SK-N-SH (cell line): Measurements from ENCODE around the gene PGS1. TPM values are rescaled to one million over a fixed set of nuclear protein-coding genes. Genes with fewer than 3 reads are reported as not detected.

Source experiments
- CTCF ChIA-PET: fragments of 300-600, 350-600 bp; formaldehyde crosslinking; extraction: SDS; loops from one replicate; lab custom pipeline; 2021; lab: Yijun Ruan, JAX
- POLR2A ChIA-PET: fragments of 350-600 bp; sonication (Branson Sonifier 250); formaldehyde crosslinking; extraction: SDS; loops from one replicate; lab custom pipeline; 2020; ENCODE audit warnings: antibody characterized with exemption, inconsistent platforms; lab: Yijun Ruan, JAX
- DNase-seq: peaks from one replicate; pipeline ENCODE4 v3.0.0; 2012
- H2AFZ ChIP-seq: fragments of 200-600 bp; sonication (generic); 2 replicates; pipeline ENCODE4 v1.8.1; 2016; ENCODE audit warnings: antibody characterized with exemption, mild to moderate bottlenecking, low read depth
- H3F3A ChIP-seq: fragments of 200-600 bp; sonication (generic); replicated peaks from 2 replicates; pipeline ENCODE3; 2016; ENCODE audit warnings: antibody characterized with exemption, mild to moderate bottlenecking; ENCODE audit not compliant: insufficient read depth
- H3K27ac ChIP-seq, 2 experiments: fragments of 200-500 bp in 1 of 2; fragments of 200-600 bp in 1 of 2; sonication (Bioruptor generic) in 1 of 2; sonication (generic), shearing (Covaris generic) in 1 of 2; 2 replicates each; pipeline versions ENCODE4 v1.5.1 to v1.6.1; 2014 to 2016; ENCODE audit warnings: low read depth in 2 of 2, inconsistent platforms in 1 of 2, low read length in 1 of 2, mild to moderate bottlenecking in 1 of 2, mixed read lengths in 1 of 2
- H3K27me3 ChIP-seq: fragments of 200-600 bp; sonication (generic), shearing (Covaris generic); 2 replicates; pipeline ENCODE4 v1.6.1; 2016; ENCODE audit warnings: mixed run types; ENCODE audit not compliant: insufficient read depth
- H3K36me3 ChIP-seq, 2 experiments: fragments of 200-500 bp in 1 of 2; fragments of 200-600 bp in 1 of 2; sonication (Bioruptor generic) in 1 of 2; sonication (generic) in 1 of 2; replicated peaks in 1 of 2; 2 replicates each; pipeline versions ENCODE3 to v1.5.1; 2014 to 2016; ENCODE audit warnings: low read length in 1 of 2, mild to moderate bottlenecking in 1 of 2; ENCODE audit not compliant: insufficient read depth in 2 of 2, control insufficient read depth in 1 of 2
- H3K4me1 ChIP-seq, 2 experiments: fragments of 200-500 bp in 1 of 2; fragments of 200-600 bp in 1 of 2; sonication (Bioruptor generic) in 1 of 2; sonication (generic), shearing (Covaris generic) in 1 of 2; 2 replicates each; pipeline versions ENCODE4 v1.5.1 to v1.6.1; 2014 to 2016; ENCODE audit warnings: low read depth in 1 of 2, low read length in 1 of 2, mixed run types in 1 of 2; ENCODE audit not compliant: insufficient read depth in 2 of 2, control insufficient read depth in 1 of 2
- H3K4me2 ChIP-seq: fragments of 200-600 bp; sonication (generic), shearing (Covaris generic); 2 replicates; pipeline ENCODE4 v1.6.1; 2017; ENCODE audit warnings: mixed run types
- H3K4me3 ChIP-seq, 2 experiments: fragments of 200-500 bp in 1 of 2; fragments of 200-600 bp in 1 of 2; sonication (Bioruptor generic) in 1 of 2; sonication (generic), shearing (Covaris generic) in 1 of 2; 2 replicates each; pipeline versions ENCODE4 v1.5.1 to v1.8.1; 2014 to 2016; ENCODE audit warnings: low read depth in 2 of 2, inconsistent platforms in 1 of 2, low read length in 1 of 2, mild to moderate bottlenecking in 1 of 2, mixed read lengths in 1 of 2, moderate library complexity in 1 of 2
- H3K79me2 ChIP-seq: fragments of 200-600 bp; sonication (generic); 2 replicates; pipeline ENCODE4 v1.8.1; 2017; ENCODE audit warnings: mild to moderate bottlenecking; ENCODE audit not compliant: insufficient read depth
- H3K9ac ChIP-seq: fragments of 200-600 bp; sonication (generic); 2 replicates; pipeline ENCODE4 v1.6.1; 2017; ENCODE audit warnings: mixed run types
- H3K9me2 ChIP-seq: fragments of 200-600 bp; sonication (generic); 2 replicates; pipeline ENCODE4 v1.6.1; 2017; ENCODE audit warnings: mixed run types
- H3K9me3 ChIP-seq: fragments of 200-600 bp; sonication (generic); 2 replicates; pipeline ENCODE4 v1.6.1; 2017; ENCODE audit warnings: mixed run types, mild to moderate bottlenecking, moderate library complexity
- H4K20me1 ChIP-seq: fragments of 200-600 bp; sonication (generic); 2 replicates; pipeline ENCODE4 v1.6.1; 2017; ENCODE audit warnings: mild to moderate bottlenecking, mixed run types; ENCODE audit not compliant: insufficient read depth
- ELF1 ChIP-seq: IDR thresholded peaks from 2 replicates; pipeline ENCODE4 v1.4.0; 2012
- EP300 ChIP-seq, 2 experiments: IDR thresholded peaks; 2 replicates each; pipeline versions ENCODE4 v1.4.0 to v1.6.1; 2012; ENCODE audit warnings: borderline replicate concordance in 1 of 2, low read depth in 1 of 2, low read length in 1 of 2
- FOSL2 ChIP-seq: IDR thresholded peaks from 2 replicates; pipeline ENCODE4 v1.4.0; 2012; ENCODE audit warnings: low read depth, mild to moderate bottlenecking, moderate library complexity, borderline replicate concordance
- FOXM1 ChIP-seq: IDR thresholded peaks from 2 replicates; pipeline ENCODE4 v1.4.0; 2012; ENCODE audit warnings: low read depth, mild to moderate bottlenecking
- GABPA ChIP-seq: IDR thresholded peaks from 2 replicates; pipeline ENCODE4 v1.4.0; 2012; ENCODE audit warnings: low read depth, mild to moderate bottlenecking
- GATA2 ChIP-seq: sonication (generic); formaldehyde crosslinking; IDR thresholded peaks from 2 replicates; pipeline ENCODE4 v1.5.0; 2020; ENCODE audit warnings: mild to moderate bottlenecking, missing genetic modification reagents
- JUND ChIP-seq: IDR thresholded peaks from 2 replicates; pipeline ENCODE4 v1.4.0; 2012
- NFIC ChIP-seq: IDR thresholded peaks from 2 replicates; pipeline ENCODE4 v1.4.0; 2012; ENCODE audit warnings: borderline replicate concordance
- NRF1 ChIP-seq: IDR thresholded peaks from 2 replicates; pipeline ENCODE4 v1.6.1; 2012; ENCODE audit warnings: low read depth, mild to moderate bottlenecking, low read length
- RAD21 ChIP-seq: IDR thresholded peaks from 2 replicates; pipeline ENCODE4 v1.6.1; 2012; ENCODE audit warnings: mild to moderate bottlenecking, low read length
- RFX5 ChIP-seq: IDR thresholded peaks from 2 replicates; pipeline ENCODE4 v1.6.1; 2012; ENCODE audit warnings: mild to moderate bottlenecking, improper control_type of control experiment, low read length
- RXRA ChIP-seq: IDR thresholded peaks from 2 replicates; pipeline ENCODE4 v1.4.0; 2012; ENCODE audit warnings: low read depth, mild to moderate bottlenecking, borderline replicate concordance
- SIN3A ChIP-seq: IDR thresholded peaks from 2 replicates; pipeline ENCODE4 v1.6.1; 2012; ENCODE audit warnings: low read depth, mild to moderate bottlenecking, low read length, moderate library complexity, borderline replicate concordance
- SMC3 ChIP-seq: IDR thresholded peaks from 2 replicates; pipeline ENCODE4 v1.6.1; 2012; ENCODE audit warnings: low read depth, low read length, improper control_type of control experiment
- TAF1 ChIP-seq: IDR thresholded peaks from 2 replicates; pipeline ENCODE4 v1.6.1; 2012; ENCODE audit warnings: low read depth, mild to moderate bottlenecking, low read length, moderate library complexity, borderline replicate concordance
- TCF12 ChIP-seq: IDR thresholded peaks from 2 replicates; pipeline ENCODE4 v1.4.0; 2012
- TEAD4 ChIP-seq: IDR thresholded peaks from 2 replicates; pipeline ENCODE4 v1.4.0; 2012; ENCODE audit warnings: mild to moderate bottlenecking, borderline replicate concordance; ENCODE audit not compliant: insufficient read depth
- YY1 ChIP-seq: IDR thresholded peaks from 2 replicates; pipeline ENCODE4 v1.4.0; 2012; ENCODE audit warnings: low read depth, mild to moderate bottlenecking
- WGBS: methylation state at CpG from one replicate; pipeline ENCODE4 v1.1.6; 2017; ENCODE audit warnings: low lambda C conversion rate; 5-methylcytosine and 5-hydroxymethylcytosine counted together
- polyA plus RNA-seq, 3 experiments: library from polyadenylated mRNA; depleted of rRNA; stranded (reverse); fragments of >200 nt; gene quantifications; 2 replicates each; pipeline ENCODE4 v1.2.3, GENCODE V29; 2012
- TF ChIP-seq, protein P1 (sequence below): IDR thresholded peaks from 2 replicates; pipeline ENCODE4 v1.4.0; 2012; ENCODE audit warnings: low read depth
- TF ChIP-seq, protein P2 (sequence below): IDR thresholded peaks from 2 replicates; pipeline ENCODE4 v1.4.0; 2012; ENCODE audit warnings: low read depth, borderline replicate concordance
- TF ChIP-seq, protein P3 (sequence below): IDR thresholded peaks from 2 replicates; pipeline ENCODE4 v1.4.0; 2012; ENCODE audit warnings: low read depth, borderline replicate concordance

The PGS1 gene
- polyA plus RNA-seq, 1 of the 3 experiments (the other 2 are of a cell fraction) = 88.4 TPM

DNA sequence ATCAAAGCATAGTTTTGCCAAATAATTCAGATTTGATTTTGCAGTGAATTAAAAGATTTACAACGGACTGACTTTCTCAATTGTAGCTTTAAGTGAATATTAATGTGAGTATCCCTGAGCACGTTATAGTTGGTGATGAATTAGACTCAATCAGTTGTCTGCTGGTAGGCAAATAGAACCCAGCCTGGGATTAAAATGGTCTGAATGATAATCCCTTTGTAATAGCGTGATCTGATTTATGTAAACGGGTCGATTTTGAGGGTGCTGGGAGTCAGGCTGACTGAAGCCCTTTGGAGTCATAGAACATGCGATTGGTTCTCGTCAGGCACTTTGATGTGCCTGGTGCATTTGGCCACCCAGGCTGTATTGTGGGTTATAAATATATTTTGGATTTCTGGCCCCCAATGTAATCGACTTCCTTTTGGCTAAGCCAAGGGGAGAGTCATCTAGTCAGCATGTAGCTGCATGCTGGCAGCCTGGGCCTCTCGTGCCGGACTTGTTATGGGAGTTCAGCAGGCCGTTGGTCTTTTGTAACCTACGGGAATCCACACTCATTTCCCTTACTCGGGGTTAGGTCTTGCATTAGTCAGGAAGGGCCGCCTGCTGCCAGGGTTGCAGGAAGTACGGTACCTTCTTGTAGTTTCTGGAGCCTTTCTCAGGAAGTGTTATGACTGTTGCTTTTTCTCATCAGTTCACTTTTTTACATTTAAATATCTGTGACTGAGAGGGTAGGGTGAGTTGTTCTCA lies 5.4 kb downstream of the PGS1 start:
- DNase-seq = no peak
- TF ChIP-seq RXRA = peak; percentile 75; the same call in 1 of the 2 replicates
- no peak for TF ChIP-seq RFX5
- TF ChIP-seq JUND = peak; percentile 31; the same call in 1 of the 2 replicates
- no peak for TF ChIP-seq TAF1
- TF ChIP-seq ELF1 = peak; percentile 53
- no peak for TF ChIP-seq SIN3A
- no peak for TF ChIP-seq TEAD4
- TF ChIP-seq FOSL2 = peak; percentile 21; the same call in 1 of the 2 replicates
- no peak for TF ChIP-seq YY1
- TF ChIP-seq GABPA = peak; percentile 32; the same call in 1 of the 2 replicates
- TF ChIP-seq, protein P1, sequence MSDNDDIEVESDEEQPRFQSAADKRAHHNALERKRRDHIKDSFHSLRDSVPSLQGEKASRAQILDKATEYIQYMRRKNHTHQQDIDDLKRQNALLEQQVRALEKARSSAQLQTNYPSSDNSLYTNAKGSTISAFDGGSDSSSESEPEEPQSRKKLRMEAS = peak; percentile 76; the same call in 1 of the 2 replicates
- peak; percentile 44 for TF ChIP-seq TCF12
- TF ChIP-seq GATA2 (CRISPR knock-in tag) = no peak
- TF ChIP-seq NRF1 = no peak
- TF ChIP-seq RAD21 = no peak
- TF ChIP-seq SMC3 = no peak
- TF ChIP-seq EP300 (IDR thresholded peaks at IDR 0.05; ENCODE audit: borderline replicate concordance in 1 of 2, low read depth in 1 of 2, low read length in 1 of 2) = peak in 1 of 2 experiments; percentile 60; a peak in 1 of 4 replicates
- TF ChIP-seq, all 33 proteins: peak for 8
- CTCF ChIA-PET = interaction anchor here (0.9 to 2.7 kb wide), 4 partner anchors 12 to 95 kb away, joined by 3 to 9 read pairs (median 4); no protein-coding TSS in a partner anchor
- H3K9me2 ChIP-seq = no peaks in the 10 kb centered on the region
- H3K79me2 ChIP-seq = peaks cover 100% of the 10 kb centered on the region
- POLR2A ChIA-PET = no interaction called here
- H3F3A ChIP-seq = peaks cover 27% of the 10 kb centered on the region
- WGBS = 67% methylated on average over 15 of the region's 15 CpGs
- H3K27me3 ChIP-seq = no peaks in the 10 kb centered on the region
- H3K27ac ChIP-seq = peak overlapping the region in 1 of 2 experiments; percentile 73; a peak in 2 of 4 replicates
- H3K9me3 ChIP-seq = no peaks in the 10 kb centered on the region
- no peak overlapping the region; a peak in 1 of 4 replicates for H3K4me3 ChIP-seq
- H3K4me1 ChIP-seq = peaks cover 13 to 42% of the 10 kb centered on the region in 2 experiments
- H3K9ac ChIP-seq = peak overlapping the region; percentile 3; the same call in 1 of the 2 replicates
- H2AFZ ChIP-seq = no peak overlapping the region
- peaks cover 90% of the 10 kb centered on the region for H4K20me1 ChIP-seq
- peaks cover 3 to 9% of the 10 kb centered on the region in 2 experiments for H3K36me3 ChIP-seq
- H3K4me2 ChIP-seq = peak overlapping the region; percentile 26

DNA sequence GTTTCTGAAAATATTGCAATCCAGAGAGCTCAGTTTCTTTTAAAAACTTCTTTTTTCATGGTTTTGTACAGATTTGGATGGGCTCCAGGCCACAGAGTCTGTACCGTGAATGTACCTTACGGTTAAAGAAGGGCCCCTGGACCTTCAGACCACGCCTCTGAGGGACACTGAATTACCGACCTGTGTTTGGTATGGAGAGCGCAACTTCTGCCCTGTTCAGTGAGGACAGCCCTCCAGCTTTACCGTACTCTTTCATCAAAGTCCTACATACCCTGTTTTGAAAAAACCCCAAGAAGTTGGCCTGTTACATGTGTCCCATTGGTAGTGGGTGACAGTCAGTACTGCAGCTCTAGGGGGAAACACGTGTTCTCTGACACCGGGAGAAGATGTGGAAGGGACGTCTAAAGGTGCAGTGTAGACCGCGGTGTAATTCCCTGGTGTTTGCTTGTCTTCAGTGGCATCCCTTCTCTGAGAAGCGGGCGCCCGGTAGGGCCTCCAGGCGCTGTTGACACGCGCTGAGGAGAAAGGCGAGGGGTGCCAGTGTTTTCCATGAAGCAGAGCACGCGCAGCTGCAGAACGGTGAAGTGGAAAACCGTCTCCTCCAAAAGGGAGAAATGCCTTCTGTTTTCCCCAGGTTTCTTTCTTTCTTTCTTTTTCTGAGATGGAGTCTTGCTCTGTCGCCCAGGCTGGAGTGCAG lies 6.2 kb downstream of the PGS1 start:
- CTCF ChIA-PET = interaction anchor here (0.9 to 2.7 kb wide), 4 partner anchors 11 to 96 kb away, joined by 3 to 9 read pairs (median 4); no protein-coding TSS in a partner anchor
- H4K20me1 ChIP-seq = peaks cover 97% of the 10 kb centered on the region
- H3F3A ChIP-seq = peaks cover 31% of the 10 kb centered on the region
- H2AFZ ChIP-seq = no peak overlapping the region
- H3K4me3 ChIP-seq = no peak overlapping the region; a peak in 1 of 4 replicates
- peak overlapping the region; percentile 26 for H3K4me2 ChIP-seq
- 95% methylated on average over 23 of the region's 23 CpGs for WGBS
- TF ChIP-seq FOXM1 (no peak), NFIC (0 out of 2 replicates have a peak, but pooled peaks have one; percentile 2)
- TF ChIP-seq, protein P2, sequence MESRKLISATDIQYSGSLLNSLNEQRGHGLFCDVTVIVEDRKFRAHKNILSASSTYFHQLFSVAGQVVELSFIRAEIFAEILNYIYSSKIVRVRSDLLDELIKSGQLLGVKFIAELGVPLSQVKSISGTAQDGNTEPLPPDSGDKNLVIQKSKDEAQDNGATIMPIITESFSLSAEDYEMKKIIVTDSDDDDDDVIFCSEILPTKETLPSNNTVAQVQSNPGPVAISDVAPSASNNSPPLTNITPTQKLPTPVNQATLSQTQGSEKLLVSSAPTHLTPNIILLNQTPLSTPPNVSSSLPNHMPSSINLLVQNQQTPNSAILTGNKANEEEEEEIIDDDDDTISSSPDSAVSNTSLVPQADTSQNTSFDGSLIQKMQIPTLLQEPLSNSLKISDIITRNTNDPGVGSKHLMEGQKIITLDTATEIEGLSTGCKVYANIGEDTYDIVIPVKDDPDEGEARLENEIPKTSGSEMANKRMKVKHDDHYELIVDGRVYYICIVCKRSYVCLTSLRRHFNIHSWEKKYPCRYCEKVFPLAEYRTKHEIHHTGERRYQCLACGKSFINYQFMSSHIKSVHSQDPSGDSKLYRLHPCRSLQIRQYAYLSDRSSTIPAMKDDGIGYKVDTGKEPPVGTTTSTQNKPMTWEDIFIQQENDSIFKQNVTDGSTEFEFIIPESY = no peak
- TF ChIP-seq, protein P3, sequence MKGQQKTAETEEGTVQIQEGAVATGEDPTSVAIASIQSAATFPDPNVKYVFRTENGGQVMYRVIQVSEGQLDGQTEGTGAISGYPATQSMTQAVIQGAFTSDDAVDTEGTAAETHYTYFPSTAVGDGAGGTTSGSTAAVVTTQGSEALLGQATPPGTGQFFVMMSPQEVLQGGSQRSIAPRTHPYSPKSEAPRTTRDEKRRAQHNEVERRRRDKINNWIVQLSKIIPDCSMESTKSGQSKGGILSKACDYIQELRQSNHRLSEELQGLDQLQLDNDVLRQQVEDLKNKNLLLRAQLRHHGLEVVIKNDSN = no peak
- TF ChIP-seq, all 33 proteins: peak for 1
- Histone ChIP-seq H3K79me2 (peaks cover 100% of the 10 kb centered on the region), H3K27ac (peak overlapping the region in 1 of 2 experiments; percentile 73; a peak in 2 of 4 replicates), H3K36me3 (peaks cover 3 to 9% of the 10 kb centered on the region in 2 experiments), H3K9ac (peak overlapping the region; percentile 3; the same call in 1 of the 2 replicates), H3K27me3 (no peaks in the 10 kb centered on the region), H3K9me2 (no peaks in the 10 kb centered on the region), H3K9me3 (no peaks in the 10 kb centered on the region), H3K4me1 (peaks cover 7 to 42% of the 10 kb centered on the region in 2 experiments; a peak in 3 of 4 replicates)
- no peak for DNase-seq
- POLR2A ChIA-PET = no interaction called here
